DND-41 (cell line): ENCODE measurements around the gene HELZ.
"Not testable (repeated sequence)": the region's sequence is repeated elsewhere in the genome, so short reads cannot be mapped to it uniquely, and the experiment has no call there.

Source experiments
- ATAC-seq: fragments of 200-7000 bp; cut with Tn5 transposase; 3 replicates; pipeline ENCODE4 v1.9.1; 2021; ENCODE audit warnings: low read depth; ENCODE audit not compliant: insufficient read depth
- DNase-seq: peaks from one replicate; pipeline ENCODE4 v3.0.0-alpha.2; 2020
- H2AFZ ChIP-seq: 2 replicates; pipeline ENCODE4 v1.6.0; 2012; ENCODE audit warnings: low read depth, low read length
- H3K27ac ChIP-seq: 2 replicates; pipeline ENCODE4 v1.5.1; 2012; ENCODE audit warnings: low read length, inconsistent platforms
- H3K27me3 ChIP-seq: fragments of 200-600 bp; sonication (generic); 2 replicates; pipeline ENCODE4 v1.6.0; 2012; ENCODE audit warnings: low read length, mild to moderate bottlenecking, inconsistent platforms; ENCODE audit not compliant: insufficient read depth, poor library complexity
- H3K36me3 ChIP-seq: 2 replicates; pipeline ENCODE4 v1.5.1; 2012; ENCODE audit warnings: low read length, inconsistent platforms; ENCODE audit not compliant: insufficient read depth
- H3K4me1 ChIP-seq: 2 replicates; pipeline ENCODE4 v1.5.1; 2012; ENCODE audit warnings: mild to moderate bottlenecking, low read length; ENCODE audit not compliant: insufficient read depth
- H3K4me2 ChIP-seq: 2 replicates; pipeline ENCODE4 v1.6.0; 2012; ENCODE audit warnings: mild to moderate bottlenecking, moderate library complexity, low read length, inconsistent platforms; ENCODE audit not compliant: insufficient read depth
- H3K4me3 ChIP-seq, 2 experiments: fragments of 200-600 bp in 1 of 2; shearing (Covaris generic) in 1 of 2; 2 replicates each; pipeline ENCODE4 v1.5.1; 2012 to 2016; ENCODE audit warnings: inconsistent platforms in 2 of 2, low read length in 2 of 2, mild to moderate bottlenecking in 2 of 2, low read depth in 1 of 2, moderate library complexity in 1 of 2
- H3K79me2 ChIP-seq: 2 replicates; pipeline ENCODE4 v1.6.0; 2012; ENCODE audit warnings: low read length, inconsistent platforms; ENCODE audit not compliant: insufficient read depth
- H3K9ac ChIP-seq: 2 replicates; pipeline ENCODE4 v1.6.0; 2012; ENCODE audit warnings: low read depth, mild to moderate bottlenecking, inconsistent platforms, low read length, moderate library complexity
- H3K9me3 ChIP-seq: 2 replicates; pipeline ENCODE4 v1.5.1; 2012; ENCODE audit warnings: low read length, moderate library complexity, mild to moderate bottlenecking, inconsistent platforms; ENCODE audit not compliant: insufficient read depth, severe bottlenecking
- H4K20me1 ChIP-seq: 2 replicates; pipeline ENCODE4 v1.6.0; 2012; ENCODE audit warnings: low read length; ENCODE audit not compliant: insufficient read depth
- CTCF ChIP-seq: IDR thresholded peaks from 2 replicates; pipeline ENCODE4 v1.5.1; 2012; ENCODE audit warnings: borderline replicate concordance, low read length, moderate library complexity, mild to moderate bottlenecking; ENCODE audit not compliant: poor library complexity, severe bottlenecking; ENCODE audit errors: extremely low read depth
- EZH2 ChIP-seq: IDR thresholded peaks from 3 replicates; pipeline ENCODE4 v1.6.1; 2012; ENCODE audit warnings: borderline replicate concordance, low read depth, mild to moderate bottlenecking, moderate library complexity, low read length, inconsistent platforms; ENCODE audit not compliant: severe bottlenecking

Gene HELZ

GRCh38 chr17:67107811-67108775, 136.9 kb downstream of the HELZ start:
- no peaks in the 10 kb centered on the region for H3K27me3 ChIP-seq
- no peak for DNase-seq
- no peak overlapping the region for H3K4me2 ChIP-seq
- peaks cover 80% of the 10 kb centered on the region for H3K36me3 ChIP-seq
- H3K4me3 ChIP-seq, result no peak overlapping the region
- no peaks in the 10 kb centered on the region for H4K20me1 ChIP-seq
- 0 out of 2 replicates have a peak, but pooled peaks cover 2% of the 10 kb centered on the region for H3K79me2 ChIP-seq
- no peak overlapping the region for H3K27ac ChIP-seq
- no peaks in the 10 kb centered on the region for H3K9me3 ChIP-seq
- ATAC-seq, result no peak
- TF ChIP-seq CTCF (no peak), EZH2 (no peak)
- no peak overlapping the region for H2AFZ ChIP-seq
- H3K9ac ChIP-seq, result no peak overlapping the region
- H3K4me1 ChIP-seq, result no peaks in the 10 kb centered on the region

DNA sequence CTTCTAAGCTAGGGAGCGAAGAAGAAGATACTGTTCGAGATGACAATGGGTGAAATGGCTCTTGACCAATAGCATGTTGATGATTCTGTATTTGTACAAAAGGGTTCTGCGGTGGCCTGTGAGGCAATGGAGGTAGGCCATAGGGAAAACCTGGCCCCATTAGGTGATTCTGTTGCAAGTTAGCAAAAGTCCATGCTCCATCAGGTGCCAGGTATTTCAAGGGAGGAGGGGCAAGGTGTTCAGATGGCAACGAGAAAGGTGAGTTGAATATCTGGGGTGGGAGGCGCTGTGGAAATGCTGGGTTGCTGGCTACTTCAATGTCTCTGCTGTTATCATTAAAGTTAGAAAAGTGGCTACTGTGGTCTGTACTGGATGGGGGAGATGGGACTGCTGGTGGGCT, 137.8 kb downstream of the HELZ start:
- DNase-seq (no peak), ATAC-seq (no peak)
- Histone ChIP-seq H4K20me1 (no peaks in the 10 kb centered on the region), H3K4me2 (no peak overlapping the region), H3K4me3 (no peak overlapping the region), H3K27ac (no peak overlapping the region), H3K36me3 (peaks cover 73% of the 10 kb centered on the region), H3K79me2 (0 out of 2 replicates have a peak, but pooled peaks cover 2% of the 10 kb centered on the region), H2AFZ (no peak overlapping the region), H3K4me1 (no peaks in the 10 kb centered on the region), H3K9me3 (no peaks in the 10 kb centered on the region), H3K27me3 (no peaks in the 10 kb centered on the region), H3K9ac (no peak overlapping the region)
- TF ChIP-seq EZH2, result no peak

DNA sequence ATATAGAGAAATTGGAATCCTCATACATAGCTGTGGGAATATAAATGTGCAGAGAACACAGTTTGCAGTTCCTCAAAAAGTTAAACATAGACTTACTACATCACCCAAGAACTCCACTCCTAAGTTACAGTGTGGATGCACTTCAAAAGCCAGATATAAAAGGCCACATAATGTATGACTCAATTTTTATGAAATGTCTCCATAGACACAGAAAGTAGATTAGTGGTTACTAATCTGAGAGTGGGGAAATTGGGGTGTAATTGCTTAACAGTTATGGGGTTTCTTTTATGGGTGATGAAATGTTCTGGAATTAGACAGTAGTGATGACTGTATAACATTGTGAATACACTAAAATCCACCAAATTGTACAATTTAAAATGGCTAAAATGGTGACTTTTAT, 139.8 kb downstream of the HELZ start:
- Histone ChIP-seq H3K36me3 (peaks cover 60% of the 10 kb centered on the region), H4K20me1 (peaks cover 4% of the 10 kb centered on the region; the same call in 1 of the 2 replicates), H3K27me3 (no peaks in the 10 kb centered on the region), H3K79me2 (peaks cover 8% of the 10 kb centered on the region; the same call in 1 of the 2 replicates), H2AFZ (no peak overlapping the region), H3K9me3 (no peaks in the 10 kb centered on the region), H3K27ac (no peak overlapping the region), H3K4me1 (no peaks in the 10 kb centered on the region), H3K4me2 (no peak overlapping the region), H3K9ac (no peak overlapping the region), H3K4me3 (no peak overlapping the region)
- TF ChIP-seq CTCF, result no peak
- TF ChIP-seq EZH2, result no peak
- DNase-seq, result no peak
- ATAC-seq, result no peak

- ATAC-seq, H3K9ac ChIP-seq, H3K27me3 ChIP-seq, H3K4me3 ChIP-seq, H2AFZ ChIP-seq, H3K9me3 ChIP-seq, H3K4me1 ChIP-seq, H4K20me1 ChIP-seq, H3K4me2 ChIP-seq, H3K27ac ChIP-seq, DNase-seq: not testable (repeated sequence)
- peaks cover 14% of the 10 kb centered on the region for H3K79me2 ChIP-seq
- H3K36me3 ChIP-seq, result peaks cover 61% of the 10 kb centered on the region
Measured at GRCh38 chr17:67104641-67105040, 140.4 kb downstream of the HELZ start.
